Activated CD4-positive, alpha-beta T cell treated with anti-CD3 and anti-CD28 coated beads, Interleukin-2, amount 50 U/mL, for 1 hour (primary cell): ENCODE results near the gene PRKD2.

ENCODE experiments used
- DNase-seq: peaks from one replicate; pipeline ENCODE4 v3.0.0-alpha.2; 2020

PRKD2 gene

GRCh38 chr19:46660008-46660517 lies 56.9 kb downstream of the PRKD2 start:
- DNase-seq = no peak

DNA sequence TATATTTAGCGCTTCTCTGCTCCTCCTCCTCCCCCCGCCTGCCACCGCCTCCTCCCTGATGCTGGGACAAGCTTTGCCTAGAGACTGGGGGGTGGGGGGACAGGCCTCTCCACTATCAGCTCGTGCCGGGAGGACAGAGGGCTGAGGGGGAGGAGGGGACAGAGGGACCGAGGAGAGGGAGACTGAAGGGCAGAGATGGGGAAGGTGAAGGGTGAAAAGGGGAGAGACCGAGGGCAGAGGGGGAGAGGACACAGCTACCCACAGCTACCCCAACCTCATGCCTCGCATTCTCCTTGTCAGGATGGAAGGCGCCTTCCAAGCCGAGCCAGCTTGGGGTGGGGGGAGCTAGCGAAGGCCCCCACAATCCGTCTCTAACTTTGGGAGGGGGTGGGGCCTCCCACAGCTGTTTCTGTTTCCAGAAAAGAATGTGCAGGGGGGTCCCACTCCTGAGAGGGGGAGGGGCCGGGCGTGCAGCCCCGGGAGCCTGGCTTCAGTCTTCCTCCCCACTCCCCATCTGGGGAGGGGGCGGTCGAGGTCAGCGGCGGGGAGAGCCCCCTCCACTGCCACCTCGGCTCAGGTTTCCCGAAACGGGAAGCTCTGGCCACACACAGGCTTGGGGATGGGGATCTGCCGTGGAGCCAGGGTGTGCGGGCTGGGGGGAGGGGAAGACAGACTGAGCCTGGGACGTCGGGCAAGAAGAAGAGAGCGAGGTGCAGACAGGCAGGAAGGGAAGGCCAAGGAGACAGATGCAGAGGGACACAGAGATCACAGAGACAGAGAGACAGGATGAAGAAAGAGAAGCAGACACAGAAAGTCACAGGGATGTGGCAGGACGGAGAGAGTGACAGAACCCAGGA lies 57.5 kb downstream of the PRKD2 start:
- DNase-seq = no peak

DNA sequence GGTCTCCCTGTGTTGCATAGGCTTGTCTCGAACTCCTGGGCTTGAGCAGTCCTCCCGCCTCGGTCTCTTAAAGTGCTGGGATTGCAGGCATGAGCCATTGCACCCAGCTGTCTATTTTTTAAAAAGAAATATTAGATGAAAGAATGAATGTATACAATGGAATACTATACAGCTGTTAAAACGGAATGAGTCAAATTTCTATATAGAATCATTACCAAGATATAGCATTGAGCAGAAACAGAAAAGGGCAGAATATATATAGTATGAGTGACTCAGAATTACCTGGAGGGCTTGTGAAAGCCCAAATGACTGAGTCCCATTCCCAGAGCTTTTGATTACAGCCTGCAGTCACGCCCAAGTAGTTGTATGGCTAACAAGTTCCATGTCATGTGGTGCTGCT lies 60.4 kb downstream of the PRKD2 start:
- DNase-seq = no peak

GRCh38 chr19:46654621-46655152 lies 62.2 kb downstream of the PRKD2 start:
- DNase-seq = no peak

DNA sequence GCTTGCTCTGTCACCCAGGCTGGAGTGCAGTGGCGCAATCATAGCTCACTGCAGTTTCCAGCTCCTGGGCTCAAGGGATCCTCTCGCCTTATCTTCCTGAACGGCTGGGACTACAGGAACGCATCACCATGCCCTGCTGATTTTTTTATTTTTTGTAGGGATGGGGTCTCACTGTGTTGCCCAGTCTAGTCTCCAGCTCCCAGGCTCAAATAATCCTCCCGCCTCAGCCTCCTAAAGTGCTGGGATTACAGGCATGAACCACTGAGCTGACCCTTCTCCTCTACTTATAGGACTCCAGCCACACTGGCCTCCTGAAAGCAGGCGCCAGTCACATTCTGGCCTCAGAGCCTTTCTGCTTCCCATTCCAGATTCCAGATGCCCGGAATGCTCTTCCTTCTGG lies 66.5 kb downstream of the PRKD2 start:
- DNase-seq = no peak

DNA sequence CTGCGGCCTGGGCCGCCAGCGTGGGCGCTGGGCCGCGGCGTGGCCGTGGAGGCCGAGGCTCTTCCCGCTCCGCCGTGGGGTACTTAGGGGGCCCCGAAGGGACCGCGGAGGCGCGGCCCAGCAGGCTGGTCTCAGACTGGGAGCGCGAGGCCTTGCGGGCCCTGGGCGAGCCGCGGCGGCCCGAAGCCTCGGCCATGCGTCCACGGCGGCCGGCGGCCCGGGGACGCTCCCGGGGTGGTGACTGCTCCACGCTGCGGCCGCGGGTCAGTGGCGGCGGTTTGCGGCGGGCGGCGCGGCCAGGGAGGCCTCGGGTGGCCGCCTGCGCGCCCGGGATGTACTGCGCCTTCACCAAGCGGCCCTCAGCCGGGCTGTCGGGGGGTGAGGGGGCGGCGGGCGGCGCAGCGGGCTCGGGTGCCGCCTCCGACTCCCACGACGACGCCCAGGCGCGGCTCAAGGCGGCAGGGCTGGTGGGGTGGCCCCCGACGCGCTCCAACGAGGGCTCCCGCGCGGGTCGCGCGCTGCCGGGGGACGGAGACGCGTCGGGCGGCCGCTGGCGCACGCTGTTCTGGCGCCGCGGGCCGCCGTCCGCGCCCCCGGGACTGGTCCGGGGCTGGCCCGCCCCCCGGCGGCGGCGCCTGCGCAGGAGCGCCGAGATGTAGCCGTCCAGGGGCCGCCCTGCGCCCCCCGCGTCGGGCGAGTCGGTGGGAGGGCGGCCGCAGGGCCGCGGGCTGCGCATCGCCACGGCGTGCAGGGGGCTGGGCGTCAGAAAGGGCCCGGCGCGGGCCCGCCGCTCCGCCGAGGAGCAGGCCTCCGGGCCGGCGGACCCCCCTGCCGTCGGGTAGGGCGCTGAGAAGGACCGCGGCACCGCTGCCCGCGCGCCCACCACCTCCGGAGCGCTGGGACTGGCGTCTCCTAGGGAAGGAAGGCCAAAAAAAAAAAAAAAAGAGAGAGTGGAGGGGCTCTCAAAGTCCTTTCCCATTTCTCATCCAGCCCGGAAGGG lies 67.7 kb downstream of the PRKD2 start:
- no peak for DNase-seq

DNA sequence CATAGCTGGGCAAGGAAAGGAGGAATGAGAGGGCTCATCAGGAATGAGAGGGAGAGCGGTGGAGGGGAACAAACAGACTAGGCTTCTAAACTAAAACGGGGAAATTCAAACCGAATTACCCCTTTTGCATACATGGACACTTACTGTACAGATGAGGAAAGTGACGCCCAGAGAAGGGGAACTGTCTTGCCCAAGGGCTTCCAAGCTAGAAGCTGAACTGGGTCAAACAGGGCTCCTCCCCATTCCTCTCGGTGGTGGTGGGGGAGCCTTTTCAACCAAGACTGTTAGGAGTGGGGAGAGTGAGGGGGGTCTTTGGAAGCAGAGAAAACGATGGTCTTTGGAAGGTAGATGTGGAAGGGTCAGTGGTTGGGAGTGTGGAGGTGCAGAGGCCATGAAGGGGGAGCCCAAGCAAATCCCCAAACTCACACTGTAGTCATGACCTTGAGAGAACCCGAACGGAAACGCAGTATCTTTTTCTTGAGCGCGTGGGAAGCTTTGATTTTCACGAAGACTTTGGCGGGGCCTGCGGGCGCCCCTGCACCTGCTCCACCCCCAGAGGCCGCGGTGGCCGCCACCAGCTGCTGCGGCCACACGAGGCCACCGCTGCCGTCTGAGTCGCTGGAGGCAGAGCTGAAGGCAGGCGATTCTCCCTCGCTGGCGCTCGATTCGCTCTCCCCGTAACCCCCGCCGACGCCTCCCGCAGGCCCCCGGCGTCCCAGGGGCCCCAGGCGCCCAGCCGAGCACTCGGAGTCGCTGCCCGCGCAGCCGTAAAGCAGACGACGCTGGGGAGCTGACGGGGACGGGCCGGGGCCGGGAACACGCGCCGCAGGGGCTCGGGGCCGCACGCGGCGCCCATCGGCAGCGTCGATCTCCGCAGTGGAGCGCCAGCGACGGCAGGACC lies 68.6 kb downstream of the PRKD2 start:
- no peak for DNase-seq

- DNase-seq = no peak
Observed at GRCh38 chr19:46646402-46646801, 70.5 kb downstream of the PRKD2 start.

GRCh38 chr19:46644720-46645119 lies 72.2 kb downstream of the PRKD2 start:
- no peak for DNase-seq

DNA sequence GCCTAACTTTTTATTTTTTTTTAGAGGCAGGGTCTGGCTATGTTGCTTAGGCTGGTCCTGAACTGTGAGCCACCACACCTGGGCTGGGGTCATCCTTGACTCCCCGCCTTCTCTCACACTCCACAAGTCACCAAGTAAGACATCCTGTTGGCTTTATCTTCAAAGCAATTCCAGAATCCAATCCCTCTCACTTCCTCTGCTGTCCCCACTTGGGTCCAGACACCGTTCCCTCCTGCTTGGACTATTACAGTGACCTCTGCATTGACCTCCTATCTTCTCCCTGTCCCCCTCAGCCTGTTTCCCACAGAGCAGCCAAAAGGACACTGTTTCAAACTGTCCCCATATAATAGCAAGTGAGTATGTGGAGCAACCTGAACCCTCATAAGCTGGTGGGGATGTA lies 76.3 kb downstream of the PRKD2 start:
- DNase-seq = no peak

DNA sequence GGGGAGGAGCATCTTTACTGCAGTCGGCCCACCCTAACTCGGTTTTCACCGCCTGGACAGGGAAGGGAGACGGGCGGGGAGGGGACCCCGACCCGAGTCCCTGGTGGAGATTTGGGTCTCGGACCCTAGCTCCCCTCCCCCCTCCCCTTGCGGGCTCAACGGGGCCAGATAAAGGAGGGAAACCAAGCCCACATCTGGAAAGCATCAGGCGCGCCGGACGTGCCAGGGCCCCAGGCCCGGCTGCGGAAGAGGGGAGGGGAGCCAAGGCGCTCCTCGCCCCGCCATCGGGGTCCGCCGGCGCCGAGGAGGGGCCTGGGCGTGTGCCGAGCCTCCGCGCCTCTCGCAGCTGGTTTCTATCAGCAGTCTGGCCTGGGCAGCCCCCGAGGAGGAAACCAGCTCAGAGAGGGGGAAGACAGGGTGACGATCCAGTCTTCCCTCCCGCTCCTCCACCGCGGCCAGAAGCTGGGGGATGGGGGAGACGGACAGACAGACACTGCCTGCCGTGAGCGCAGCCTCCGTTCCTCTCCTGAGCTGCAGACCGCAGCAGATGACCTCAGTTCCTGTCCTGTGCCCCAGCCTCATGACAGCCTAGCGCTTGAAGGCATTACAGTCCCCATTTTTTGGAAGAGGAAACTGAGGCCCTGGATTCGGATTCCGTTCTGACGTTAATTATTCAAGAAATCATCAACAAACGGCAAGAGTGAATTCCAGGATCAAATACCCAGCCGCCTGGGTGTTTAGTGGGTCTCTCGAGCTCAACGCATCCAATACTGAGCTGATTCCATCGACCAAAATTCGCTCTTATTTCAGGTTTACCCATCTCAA lies 77.3 kb downstream of the PRKD2 start:
- DNase-seq = no peak

- no peak for DNase-seq
Observed at GRCh38 chr19:46637224-46637623, 79.7 kb downstream of the PRKD2 start.

DNA sequence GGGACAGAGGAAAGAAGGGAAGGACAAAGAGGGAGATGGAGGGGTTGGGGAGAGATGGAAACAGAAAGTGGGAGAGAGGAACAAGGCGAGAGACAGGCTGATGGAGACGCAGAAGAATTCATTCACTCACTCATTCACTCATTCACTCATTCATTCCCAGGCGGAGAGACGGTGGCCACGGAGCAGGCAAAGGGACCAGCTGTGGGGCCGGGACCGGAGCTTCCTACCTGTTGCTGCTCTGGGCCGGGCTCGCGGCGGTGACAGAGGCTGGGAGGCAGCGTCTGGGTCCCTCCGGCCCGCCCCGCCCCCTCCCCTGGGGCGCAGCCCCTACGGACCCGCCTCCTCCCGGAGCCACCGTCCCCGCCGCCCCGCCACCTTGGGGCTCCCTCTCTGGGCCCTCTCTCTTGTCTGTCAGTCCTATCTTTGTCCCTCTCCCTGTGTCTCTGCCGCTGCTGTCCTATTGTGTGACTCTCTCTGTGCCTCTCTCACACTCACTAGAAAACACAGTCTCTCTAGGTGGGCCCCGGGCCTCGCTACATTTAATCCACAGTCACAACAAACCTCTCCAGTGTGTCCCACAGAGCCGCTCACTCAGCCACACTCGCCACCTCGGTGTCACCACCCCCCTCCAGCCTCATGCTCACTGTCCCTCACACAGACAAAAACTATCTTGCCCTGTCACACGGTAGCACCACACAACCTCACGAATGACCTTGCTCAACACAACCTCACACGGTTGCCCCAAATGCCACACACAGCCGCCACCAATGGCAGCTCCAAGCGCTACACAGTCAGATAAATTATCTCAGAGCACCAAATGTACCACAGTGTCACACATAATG lies 80.8 kb downstream of the PRKD2 start, which contains the start of gene GNG8:
Gene GNG8, minus strand, starts transcription at position 283 of the 842 bp plus-strand sequence. CDS start 1,520 bp downstream, outside the sequence.
- DNase-seq = no peak

DNA sequence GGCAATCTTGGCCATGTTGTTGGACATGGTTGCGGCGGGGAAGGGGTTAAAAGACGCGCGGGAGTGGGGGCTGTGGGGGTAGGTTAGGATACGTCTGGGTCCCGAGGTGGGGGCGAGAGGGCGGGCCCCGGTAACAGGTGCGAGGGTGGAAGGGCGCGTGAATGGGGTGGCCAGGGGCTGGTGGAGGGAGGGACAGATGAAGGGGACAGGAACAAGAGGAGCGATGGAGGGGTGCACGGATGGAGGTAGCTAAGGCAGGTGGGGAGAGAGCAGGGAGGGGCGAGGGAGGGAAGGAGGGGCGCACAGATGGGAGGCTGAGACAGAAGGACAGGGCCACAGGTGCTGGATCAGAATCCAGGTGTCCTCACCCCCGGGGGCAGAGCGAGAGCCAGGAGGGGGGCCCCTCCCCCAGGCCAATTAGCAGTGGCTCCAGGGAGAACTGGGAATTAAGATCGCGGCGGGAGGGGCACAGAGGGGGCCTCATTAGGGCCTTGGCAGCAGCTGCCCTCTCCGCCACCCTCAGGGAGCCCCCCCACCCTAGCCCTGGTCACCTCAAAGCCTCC lies 82.2 kb downstream of the PRKD2 start:
- DNase-seq = no peak

DNA sequence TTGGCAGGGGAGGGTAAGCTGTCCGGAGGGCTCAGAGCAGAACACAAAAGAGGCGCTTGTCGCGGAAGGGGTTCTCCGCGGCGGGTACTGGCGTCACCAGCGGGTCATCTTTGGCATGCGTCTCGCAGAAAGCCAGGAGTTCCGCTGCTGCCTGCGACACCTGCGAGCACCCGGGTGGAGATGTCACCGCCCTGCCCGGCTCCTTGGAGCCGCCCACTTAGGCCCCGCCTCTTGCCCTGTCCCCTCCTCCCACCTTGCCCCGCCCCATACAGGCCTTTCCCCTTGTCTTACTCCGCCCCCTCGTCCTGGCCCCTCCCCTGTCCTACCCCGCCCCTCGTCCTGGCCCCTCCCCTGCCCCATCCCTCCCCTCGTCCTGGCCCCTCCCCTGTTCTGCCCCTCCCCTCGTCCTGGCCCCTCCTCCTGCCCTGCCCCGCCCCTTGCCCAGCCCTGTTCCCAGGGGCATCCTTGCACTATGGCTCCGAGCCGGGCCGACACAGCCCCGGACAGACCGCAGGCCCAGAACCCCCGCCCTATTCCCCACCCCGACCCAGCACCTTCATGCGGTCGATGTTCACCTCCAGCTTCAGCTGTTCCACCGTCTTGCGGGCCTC lies 82.8 kb downstream of the PRKD2 start:
- peak; percentile 98 for DNase-seq

DNA sequence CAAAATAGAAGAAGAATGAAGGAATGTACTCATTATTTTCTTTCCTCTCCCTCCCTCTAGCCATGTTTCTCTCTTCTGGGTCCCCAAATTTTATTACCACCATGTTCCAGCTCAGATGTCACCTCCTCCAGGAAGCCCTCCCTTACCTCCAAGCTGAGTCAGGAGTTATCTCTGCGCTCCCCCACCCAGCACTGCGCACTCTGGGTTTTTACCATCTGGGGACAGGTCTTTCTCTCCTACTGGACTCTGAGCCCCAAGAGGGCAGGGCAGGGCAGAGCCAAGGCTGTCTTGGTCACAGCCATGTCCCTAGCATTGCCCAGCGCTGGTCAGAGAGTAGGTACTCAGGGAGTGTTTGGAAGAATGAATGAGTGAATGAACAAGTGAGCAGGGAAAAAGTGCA lies 83.8 kb downstream of the PRKD2 start:
- DNase-seq = no peak

- no peak for DNase-seq
Observed at GRCh38 chr19:46631481-46631880, 85.4 kb downstream of the PRKD2 start.

GRCh38 chr19:46630586-46631205 lies 86.2 kb downstream of the PRKD2 start:
- no peak for DNase-seq

DNA sequence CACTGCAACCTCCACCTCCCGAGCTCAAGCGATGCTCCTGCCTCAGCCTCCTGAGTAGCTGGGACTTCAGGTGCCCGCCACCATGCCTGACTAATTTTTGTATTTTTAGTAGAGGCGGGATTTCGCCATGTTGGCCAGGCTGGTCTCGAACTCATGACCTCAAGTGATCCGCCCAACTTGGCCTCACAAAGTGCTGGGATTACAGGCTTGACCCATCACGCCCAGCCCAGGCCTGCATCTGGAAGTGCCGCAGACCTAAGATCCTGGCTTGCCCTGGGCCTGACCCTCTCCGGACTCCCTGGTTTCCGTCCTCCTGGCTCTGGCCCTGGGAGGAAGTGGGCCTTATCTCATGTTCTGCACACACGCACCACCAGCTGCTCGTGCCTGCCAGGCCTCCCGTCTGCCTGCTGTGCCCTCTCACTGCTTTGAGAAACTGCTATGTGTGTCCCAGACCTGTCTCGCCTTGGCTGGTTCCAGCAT lies 87.3 kb downstream of the PRKD2 start:
- no peak for DNase-seq
